Esophagus muscularis mucosa (tissue), 4 donors: Measurements from ENCODE around the gene TMPRSS12. TPM values are rescaled to one million over a fixed set of nuclear protein-coding genes. Genes with fewer than 3 reads are reported as not detected.
"Not testable (repeated sequence)": the region's sequence is repeated elsewhere in the genome, so short reads cannot be mapped to it uniquely, and the experiment has no call there.

ENCODE experiments used
- DNase-seq: peaks from one replicate; pipeline ENCODE4 v3.0.0-alpha.2; 2017; ENCODE audit errors: extremely low spot score
- H3K27ac ChIP-seq, 4 donors: fragments of 200-600 bp; sonication (generic); replicated peaks in 1 of 4; 1 replicate in 3 of 4; 2 replicates in 1 of 4; pipeline ENCODE4 v1.5.1; 2016 to 2019; ENCODE audit warnings: mild to moderate bottlenecking in 1 of 4
- H3K27me3 ChIP-seq, 4 donors: fragments of 200-600 bp; sonication (generic); one replicate each; pipeline versions ENCODE4 v1.5.1 to v1.6.0; 2016 to 2019
- H3K36me3 ChIP-seq, 4 donors: fragments of 200-600 bp; sonication (generic); one replicate each; pipeline ENCODE4 v1.5.1; 2016 to 2019
- H3K4me1 ChIP-seq, 4 donors: fragments of 200-600 bp; sonication (generic); one replicate each; pipeline ENCODE4 v1.5.1; 2016 to 2019
- H3K4me3 ChIP-seq, 4 donors: fragments of 200-600 bp; sonication (generic); 1 replicate in 2 of 4; 2 replicates in 2 of 4; pipeline ENCODE4 v1.5.1; 2016 to 2019; ENCODE audit warnings: mild to moderate bottlenecking in 4 of 4, moderate library complexity in 1 of 4
- H3K9me3 ChIP-seq, 4 donors: fragments of 200-600 bp; sonication (generic); 1 replicate in 3 of 4; 2 replicates in 1 of 4; pipeline ENCODE4 v1.5.1; 2016 to 2019
- EP300 ChIP-seq: sonication (generic); formaldehyde crosslinking; IDR thresholded peaks from one replicate; pipeline ENCODE4 v1.6.1; 2017; ENCODE audit warnings: antibody characterized with exemption
- POLR2A ChIP-seq: fragments of 450-650 bp; IDR thresholded peaks from one replicate; pipeline ENCODE4 v1.6.1; 2017; ENCODE audit warnings: antibody characterized with exemption, moderate library complexity, mild to moderate bottlenecking, low read depth
- POLR2AphosphoS5 ChIP-seq, 2 donors: sonication (generic); formaldehyde crosslinking; IDR thresholded peaks; one replicate each; pipeline ENCODE4 v1.6.1; 2017; ENCODE audit warnings: antibody characterized with exemption in 2 of 2
- WGBS: methylation state at CpG from one replicate; pipeline ENCODE4 v1.1.5; 2018; 5-methylcytosine and 5-hydroxymethylcytosine counted together
- intact Hi-C: fragments of 100-400 bp; cut with DNase I; formaldehyde crosslinking; loops from one replicate; pipeline ENCODE4 v1.15.1; 2023
- total RNA-seq, 4 donors: library from RNA; depleted of rRNA; stranded (reverse); fragments of >200 nt; gene quantifications; one replicate each; pipeline versions ENCODE4 v1.1.0 to v1.2.1, GENCODE V29; 2016
- TF ChIP-seq, protein P1 (sequence below), 3 experiments: fragments of 200-600 bp in 2 of 3; fragments of 450-650 bp in 1 of 3; sonication (generic) in 2 of 3; IDR thresholded peaks; one replicate each; pipeline ENCODE4 v1.5.1; 2017 to 2019; ENCODE audit warnings: antibody characterized with exemption in 3 of 3, mild to moderate bottlenecking in 2 of 3, moderate library complexity in 1 of 3

TMPRSS12 gene
- total RNA-seq, 4 donors from 2014 or later = not detected

DNA sequence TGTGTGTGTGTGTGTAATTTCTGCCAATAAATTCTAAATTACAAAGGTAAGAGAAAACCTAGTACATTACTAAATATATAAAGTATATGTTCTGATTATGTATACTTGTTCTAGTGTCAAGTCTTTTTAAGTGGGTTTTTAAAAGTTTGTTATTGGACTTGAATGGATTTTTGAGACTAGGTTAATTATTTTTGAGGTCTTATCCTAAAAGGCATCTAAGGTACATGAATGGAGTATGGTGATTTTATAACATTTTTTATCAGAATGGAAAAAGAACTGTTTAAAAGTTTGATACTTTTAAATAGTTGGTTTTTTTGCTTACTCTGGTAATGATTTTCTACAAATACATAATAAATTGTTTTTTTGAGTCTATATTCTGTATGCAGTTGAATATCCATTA, 22.5 kb upstream of the TMPRSS12 start:
- Histone ChIP-seq H3K9me3 (no peaks in the 10 kb centered on the region), H3K36me3 (peaks cover 17 to 50% (median 42%) of the 10 kb centered on the region in 4 donors), H3K4me1 (peaks cover 0 to 7% (median 2%) of the 10 kb centered on the region in 4 donors), H3K27ac (no peak overlapping the region), H3K4me3 (no peak overlapping the region), H3K27me3 (no peaks in the 10 kb centered on the region)
- DNase-seq = no peak
- intact Hi-C loops = no loop called here
- no peak for TF ChIP-seq POLR2AphosphoS5 (IDR thresholded peaks at IDR 0.05)
- TF ChIP-seq, protein P1, sequence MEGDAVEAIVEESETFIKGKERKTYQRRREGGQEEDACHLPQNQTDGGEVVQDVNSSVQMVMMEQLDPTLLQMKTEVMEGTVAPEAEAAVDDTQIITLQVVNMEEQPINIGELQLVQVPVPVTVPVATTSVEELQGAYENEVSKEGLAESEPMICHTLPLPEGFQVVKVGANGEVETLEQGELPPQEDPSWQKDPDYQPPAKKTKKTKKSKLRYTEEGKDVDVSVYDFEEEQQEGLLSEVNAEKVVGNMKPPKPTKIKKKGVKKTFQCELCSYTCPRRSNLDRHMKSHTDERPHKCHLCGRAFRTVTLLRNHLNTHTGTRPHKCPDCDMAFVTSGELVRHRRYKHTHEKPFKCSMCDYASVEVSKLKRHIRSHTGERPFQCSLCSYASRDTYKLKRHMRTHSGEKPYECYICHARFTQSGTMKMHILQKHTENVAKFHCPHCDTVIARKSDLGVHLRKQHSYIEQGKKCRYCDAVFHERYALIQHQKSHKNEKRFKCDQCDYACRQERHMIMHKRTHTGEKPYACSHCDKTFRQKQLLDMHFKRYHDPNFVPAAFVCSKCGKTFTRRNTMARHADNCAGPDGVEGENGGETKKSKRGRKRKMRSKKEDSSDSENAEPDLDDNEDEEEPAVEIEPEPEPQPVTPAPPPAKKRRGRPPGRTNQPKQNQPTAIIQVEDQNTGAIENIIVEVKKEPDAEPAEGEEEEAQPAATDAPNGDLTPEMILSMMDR (IDR thresholded peaks at IDR 0.05) = no peak
- no peak for TF ChIP-seq POLR2A
- no peak for TF ChIP-seq EP300

DNA sequence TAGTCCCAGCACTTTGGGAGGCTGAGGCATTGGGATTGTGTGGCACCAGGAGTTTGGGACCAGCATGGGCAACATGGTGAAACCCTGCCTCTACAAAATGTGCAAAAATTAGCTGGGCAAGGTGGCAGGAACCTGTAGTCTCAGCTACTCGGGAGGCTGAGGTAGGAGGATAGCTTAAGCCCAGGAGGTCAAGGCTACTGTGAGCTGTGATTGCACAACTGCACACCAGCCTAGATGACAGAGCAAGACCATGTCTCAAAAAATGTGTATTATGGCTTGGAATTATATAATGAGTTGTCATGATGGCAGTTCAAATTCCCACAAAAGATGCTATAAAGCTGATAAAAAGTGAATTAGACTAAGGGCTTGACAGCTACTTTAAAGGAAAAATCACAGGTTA, 20.6 kb upstream of the TMPRSS12 start:
- TF ChIP-seq POLR2AphosphoS5 (IDR thresholded peaks at IDR 0.05) (no peak), POLR2A (no peak), EP300 (no peak)
- TF ChIP-seq, protein P1 (IDR thresholded peaks at IDR 0.05) = no peak
- intact Hi-C loops = no loop called here
- WGBS = 88% methylated on average over 1 of the region's 1 CpG
- Histone ChIP-seq H3K27ac (no peak overlapping the region), H3K36me3 (peaks cover 0 to 31% (median 25%) of the 10 kb centered on the region in 4 donors), H3K27me3 (no peaks in the 10 kb centered on the region), H3K9me3 (no peaks in the 10 kb centered on the region), H3K4me3 (no peak overlapping the region), H3K4me1 (peaks cover 0 to 15% (median 9%) of the 10 kb centered on the region in 4 donors)
- DNase-seq = no peak

DNA sequence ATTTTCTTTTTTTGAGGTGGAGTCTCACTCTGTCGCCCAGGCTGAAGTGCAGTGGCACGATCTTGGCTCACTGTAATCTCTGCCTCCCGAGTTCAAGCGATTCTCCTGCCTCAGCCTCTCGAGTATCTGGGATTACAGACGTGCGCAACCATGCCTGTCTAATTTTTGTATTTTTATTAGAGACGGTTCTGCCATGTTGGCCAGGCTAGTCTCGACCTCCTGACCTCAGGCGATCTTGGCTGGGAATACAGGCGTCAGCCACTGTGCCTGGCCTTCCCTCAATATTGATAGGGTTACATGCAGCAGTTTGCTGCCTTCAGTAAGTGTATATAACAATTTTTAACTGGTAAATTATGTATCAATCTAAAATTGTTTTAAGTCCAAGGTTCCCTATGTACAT, 19.0 kb upstream of the TMPRSS12 start:
- H3K9me3 ChIP-seq, DNase-seq, intact Hi-C loops, H3K27me3 ChIP-seq, H3K4me3 ChIP-seq, H3K27ac ChIP-seq: not testable (repeated sequence)
- peaks cover 0 to 17% (median 12%) of the 10 kb centered on the region in 4 donors for H3K36me3 ChIP-seq
- H3K4me1 ChIP-seq = peaks cover 0 to 15% (median 9%) of the 10 kb centered on the region in 4 donors
- WGBS = 95% methylated on average over 11 of the region's 11 CpGs

DNA sequence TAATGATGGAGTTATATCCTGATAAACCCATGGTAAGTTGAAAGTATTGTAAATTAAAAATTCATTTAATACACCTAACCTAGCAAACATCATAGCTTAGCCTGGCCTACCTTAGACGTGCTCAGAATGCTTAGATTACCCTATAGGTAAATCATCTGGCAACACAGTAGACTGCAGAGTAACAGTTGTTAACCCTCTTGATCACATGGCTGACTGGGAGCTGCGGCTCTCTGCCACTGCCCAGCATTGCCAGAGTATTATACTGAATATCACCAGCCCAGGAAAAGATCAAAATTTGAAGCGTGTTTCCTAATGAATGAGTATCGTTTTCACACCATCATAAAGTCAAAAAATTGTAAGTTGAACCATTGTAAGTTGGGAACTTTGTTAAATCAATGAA, 17.8 kb upstream of the TMPRSS12 start:
- TF ChIP-seq POLR2AphosphoS5 (IDR thresholded peaks at IDR 0.05) (no peak), POLR2A (no peak), EP300 (no peak)
- TF ChIP-seq, protein P1 (IDR thresholded peaks at IDR 0.05) = no peak
- Histone ChIP-seq H3K27me3 (no peaks in the 10 kb centered on the region), H3K9me3 (no peaks in the 10 kb centered on the region), H3K4me3 (no peak overlapping the region), H3K36me3 (peaks cover 0 to 5% (median 2%) of the 10 kb centered on the region in 4 donors), H3K4me1 (peaks cover 0 to 15% (median 9%) of the 10 kb centered on the region in 4 donors), H3K27ac (peak overlapping the region; percentile 58 to 75 (median 63))
- WGBS = 46% methylated on average over 4 of the region's 4 CpGs
- intact Hi-C loops = loop anchor here (1.0 to 5.0 kb wide), 3 partner anchors 58 to 162 kb away; no protein-coding TSS in a partner anchor
- DNase-seq = no peak

DNA sequence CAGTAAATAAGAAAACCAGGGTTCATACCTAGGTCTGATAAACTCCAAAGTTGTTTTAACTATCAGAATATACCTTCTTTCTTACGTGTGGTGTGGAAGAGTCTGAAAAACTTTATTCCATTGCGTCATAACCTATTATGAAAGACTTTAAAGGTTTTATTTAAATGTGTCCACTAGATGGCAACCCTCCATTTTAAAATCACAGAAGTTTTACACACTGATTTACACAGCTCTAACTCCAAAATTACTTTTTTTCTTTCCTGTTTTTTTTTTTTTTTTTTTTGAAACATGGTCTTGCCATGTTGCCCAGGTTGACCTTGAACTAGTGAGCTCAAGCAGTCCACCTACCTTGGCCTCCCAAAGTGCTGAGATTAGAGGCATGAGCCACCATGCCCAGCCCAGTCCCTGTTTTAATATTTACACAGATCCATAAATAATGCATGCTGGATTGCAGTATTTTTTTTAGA, 17.3 kb upstream of the TMPRSS12 start:
- no peak overlapping the region for H3K4me3 ChIP-seq
- H3K27ac ChIP-seq = peak overlapping the region; percentile 58 to 75 (median 63)
- no peaks in the 10 kb centered on the region for H3K27me3 ChIP-seq
- H3K9me3 ChIP-seq = no peaks in the 10 kb centered on the region
- intact Hi-C loops = loop anchor here (1.0 to 5.0 kb wide), 3 partner anchors 58 to 162 kb away; no protein-coding TSS in a partner anchor
- TF ChIP-seq POLR2A (no peak), POLR2AphosphoS5 (IDR thresholded peaks at IDR 0.05) (peak in 1 of 2 donors; percentile 14)
- TF ChIP-seq, protein P1 (IDR thresholded peaks at IDR 0.05) = peak; percentile 53 to 60 (median 53)
- 2% methylated on average over 2 of the region's 2 CpGs for WGBS
- no peaks in the 10 kb centered on the region for H3K36me3 ChIP-seq
- DNase-seq = no peak
- peaks cover 0 to 15% (median 9%) of the 10 kb centered on the region in 4 donors for H3K4me1 ChIP-seq
